Measurements from ENCODE around the gene TSR1. TPM values are rescaled to one million over a fixed set of nuclear protein-coding genes. Genes with fewer than 3 reads are reported as not detected.

The TSR1 gene
- total RNA-seq, 1 experiment from 2014 or later, result 42.5 TPM

DNA sequence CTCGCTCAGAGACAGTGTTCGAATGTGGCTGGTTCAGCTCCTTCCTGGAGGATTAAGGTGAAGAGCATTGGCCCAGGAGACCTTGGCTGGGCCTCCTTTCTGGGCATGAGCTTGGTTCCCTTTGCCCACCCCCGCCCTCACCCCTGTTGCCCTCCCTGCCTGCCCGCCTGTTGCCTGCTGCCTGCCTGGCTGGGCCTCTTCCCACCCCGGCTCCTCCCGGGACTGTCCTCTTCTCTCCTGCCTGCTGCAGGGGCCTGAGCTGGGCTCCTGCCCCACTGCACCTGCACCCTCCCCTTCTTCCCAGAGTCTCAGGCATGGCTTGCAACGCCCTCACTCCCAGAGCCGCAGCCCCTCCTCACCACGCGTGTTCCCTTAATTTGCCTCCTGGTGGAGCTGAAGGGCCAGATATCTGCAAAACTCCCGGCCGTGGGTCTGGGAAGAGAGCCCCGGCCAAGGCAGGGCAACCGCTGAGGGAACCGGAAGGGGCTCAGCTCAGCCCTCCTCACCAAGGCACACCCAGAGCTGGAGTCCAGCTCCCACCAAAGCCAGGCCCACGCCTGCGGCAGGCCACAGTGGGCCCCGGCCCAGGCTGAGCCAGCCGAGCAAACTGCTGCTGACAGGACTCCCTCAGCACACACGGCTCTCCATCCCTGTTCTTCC, 33.4 kb upstream of the TSR1 start:
- intact Hi-C loops (cut with micrococcal nuclease; ENCODE audit: unreplicated experiment), result no loop called here
- ChIA-PET CTCF (no interaction called here), POLR2A (ENCODE audit: unreplicated experiment) (interaction anchor here (0.6 kb wide), 1 partner anchor 46 kb away, joined by 3 read pairs; no protein-coding TSS in a partner anchor)
- H3K9me3 ChIP-seq (ENCODE audit: insufficient read depth, low read depth), result no peaks in the 10 kb centered on the region
- no peak overlapping the region for H3K27ac ChIP-seq
- no peaks in the 10 kb centered on the region for H3K27me3 ChIP-seq (ENCODE audit: insufficient read depth, low read depth)
- H2AFZ ChIP-seq, result no peak overlapping the region
- TF ChIP-seq, protein P1, sequence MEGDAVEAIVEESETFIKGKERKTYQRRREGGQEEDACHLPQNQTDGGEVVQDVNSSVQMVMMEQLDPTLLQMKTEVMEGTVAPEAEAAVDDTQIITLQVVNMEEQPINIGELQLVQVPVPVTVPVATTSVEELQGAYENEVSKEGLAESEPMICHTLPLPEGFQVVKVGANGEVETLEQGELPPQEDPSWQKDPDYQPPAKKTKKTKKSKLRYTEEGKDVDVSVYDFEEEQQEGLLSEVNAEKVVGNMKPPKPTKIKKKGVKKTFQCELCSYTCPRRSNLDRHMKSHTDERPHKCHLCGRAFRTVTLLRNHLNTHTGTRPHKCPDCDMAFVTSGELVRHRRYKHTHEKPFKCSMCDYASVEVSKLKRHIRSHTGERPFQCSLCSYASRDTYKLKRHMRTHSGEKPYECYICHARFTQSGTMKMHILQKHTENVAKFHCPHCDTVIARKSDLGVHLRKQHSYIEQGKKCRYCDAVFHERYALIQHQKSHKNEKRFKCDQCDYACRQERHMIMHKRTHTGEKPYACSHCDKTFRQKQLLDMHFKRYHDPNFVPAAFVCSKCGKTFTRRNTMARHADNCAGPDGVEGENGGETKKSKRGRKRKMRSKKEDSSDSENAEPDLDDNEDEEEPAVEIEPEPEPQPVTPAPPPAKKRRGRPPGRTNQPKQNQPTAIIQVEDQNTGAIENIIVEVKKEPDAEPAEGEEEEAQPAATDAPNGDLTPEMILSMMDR (conservative IDR thresholded peaks at IDR 0.05), result no peak
- no peak for TF ChIP-seq EZH2 (IDR thresholded peaks at IDR 0.05; ENCODE audit: low read depth)
- no peaks in the 10 kb centered on the region for H4K20me1 ChIP-seq (ENCODE audit: insufficient read depth)
- H3K4me1 ChIP-seq (replicated peaks; ENCODE audit: insufficient read depth), result no peaks in the 10 kb centered on the region
- H3K9me2 ChIP-seq (ENCODE audit: insufficient read depth), result no peaks in the 10 kb centered on the region
- no peaks in the 10 kb centered on the region for H3K36me3 ChIP-seq (ENCODE audit: low read depth)
- H3K4me3 ChIP-seq, result no peak overlapping the region
- no peak overlapping the region for H3K4me2 ChIP-seq
- no peaks in the 10 kb centered on the region for H3K79me2 ChIP-seq (ENCODE audit: low read depth)
- BruUV-seq (replicated peaks), result no TSS peak
- H3F3A ChIP-seq (ENCODE audit: insufficient read depth, low read depth), result no peaks in the 10 kb centered on the region
- no peak for DNase-seq

DNA sequence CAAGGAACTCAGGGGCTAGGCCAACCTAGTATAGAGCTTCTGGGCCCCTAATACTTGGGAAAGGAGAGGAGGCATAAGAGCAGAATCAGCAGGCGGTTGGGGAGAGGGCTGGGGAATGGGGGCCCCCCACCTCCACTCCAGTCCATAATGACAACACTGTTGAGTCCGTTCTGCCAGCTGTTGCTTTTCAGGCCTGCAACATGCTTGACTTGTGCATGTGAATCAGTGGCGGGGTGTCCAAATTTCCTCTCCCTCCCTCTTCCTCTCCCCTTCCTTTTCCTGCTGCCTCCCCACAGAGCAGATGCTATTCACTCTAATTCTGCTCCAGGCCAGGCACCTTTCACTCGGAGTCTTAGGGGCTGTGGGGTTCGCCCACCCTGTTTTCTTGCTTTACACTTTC, 32.8 kb upstream of the TSR1 start:
- CTCF ChIA-PET, result no interaction called here
- Histone ChIP-seq H3K4me3 (no peak overlapping the region), H3K4me2 (no peak overlapping the region), H3K4me1 (replicated peaks; ENCODE audit: insufficient read depth) (no peaks in the 10 kb centered on the region), H3K79me2 (ENCODE audit: low read depth) (no peaks in the 10 kb centered on the region), H3K9me2 (ENCODE audit: insufficient read depth) (no peaks in the 10 kb centered on the region), H3K27ac (no peak overlapping the region), H3F3A (ENCODE audit: insufficient read depth, low read depth) (no peaks in the 10 kb centered on the region), H4K20me1 (ENCODE audit: insufficient read depth) (no peaks in the 10 kb centered on the region), H2AFZ (no peak overlapping the region), H3K36me3 (ENCODE audit: low read depth) (no peaks in the 10 kb centered on the region), H3K9me3 (ENCODE audit: insufficient read depth, low read depth) (no peaks in the 10 kb centered on the region), H3K27me3 (ENCODE audit: insufficient read depth, low read depth) (no peaks in the 10 kb centered on the region)
- BruUV-seq (replicated peaks), result no TSS peak
- intact Hi-C loops (cut with micrococcal nuclease; ENCODE audit: unreplicated experiment), result no loop called here
- POLR2A ChIA-PET (ENCODE audit: unreplicated experiment), result no interaction called here
- TF ChIP-seq EZH2 (IDR thresholded peaks at IDR 0.05; ENCODE audit: low read depth), result no peak
- TF ChIP-seq, protein P1 (conservative IDR thresholded peaks at IDR 0.05), result no peak
- DNase-seq, result no peak

DNA sequence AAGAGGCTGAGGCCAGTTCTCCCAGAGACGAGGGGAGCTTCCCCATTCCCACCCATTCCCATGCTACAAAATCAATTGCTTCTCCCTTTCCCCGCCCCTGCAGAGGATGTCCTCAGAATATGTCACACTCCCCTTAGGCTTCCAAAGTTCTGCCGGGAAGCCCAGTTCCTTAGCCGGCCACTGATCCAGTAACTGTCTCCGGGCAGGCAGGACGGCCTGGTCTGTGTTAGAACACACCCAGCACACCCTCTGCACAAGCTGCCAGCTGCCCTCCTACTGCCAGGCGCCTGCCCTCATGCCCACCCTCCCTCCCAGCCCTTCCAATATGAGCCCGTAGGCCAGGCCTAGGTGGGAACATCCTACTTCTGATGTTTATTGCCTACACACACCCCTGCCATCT, 32.1 kb upstream of the TSR1 start:
- intact Hi-C loops (cut with micrococcal nuclease; ENCODE audit: unreplicated experiment), result no loop called here
- CTCF ChIA-PET, result no interaction called here

More for the DNA sequence above, 32.1 kb upstream of the TSR1 start:
- H3K36me3 ChIP-seq (ENCODE audit: low read depth), result no peaks in the 10 kb centered on the region
- BruUV-seq (replicated peaks), result no TSS peak
- H3K27ac ChIP-seq, result no peak overlapping the region
- no peaks in the 10 kb centered on the region for H3K79me2 ChIP-seq (ENCODE audit: low read depth)
- no peaks in the 10 kb centered on the region for H3F3A ChIP-seq (ENCODE audit: insufficient read depth, low read depth)
- no peaks in the 10 kb centered on the region for H3K9me3 ChIP-seq (ENCODE audit: insufficient read depth, low read depth)
- H3K4me1 ChIP-seq (replicated peaks; ENCODE audit: insufficient read depth), result no peaks in the 10 kb centered on the region
- TF ChIP-seq, protein P1 (conservative IDR thresholded peaks at IDR 0.05), result no peak
- no peak for TF ChIP-seq EZH2 (IDR thresholded peaks at IDR 0.05; ENCODE audit: low read depth)
- H3K27me3 ChIP-seq (ENCODE audit: insufficient read depth, low read depth), result no peaks in the 10 kb centered on the region
- H3K9me2 ChIP-seq (ENCODE audit: insufficient read depth), result no peaks in the 10 kb centered on the region
- H3K4me2 ChIP-seq, result no peak overlapping the region
- H4K20me1 ChIP-seq (ENCODE audit: insufficient read depth), result no peaks in the 10 kb centered on the region
- DNase-seq, result no peak
- H3K4me3 ChIP-seq, result no peak overlapping the region
- H2AFZ ChIP-seq, result no peak overlapping the region
- POLR2A ChIA-PET (ENCODE audit: unreplicated experiment), result interaction anchor here (0.5 kb wide), 1 partner anchor 48 kb away, joined by 4 read pairs; no protein-coding TSS in a partner anchor
